GM12878 (cell line): ENCODE measurements around the gene POFUT2. TPM values are rescaled to one million over a fixed set of nuclear protein-coding genes. Genes with fewer than 3 reads are reported as not detected.

Experiments used
- ATAC-seq: fragments of 200-7000 bp; cut with Tn5 transposase; 3 replicates; pipeline ENCODE4 v1.9.1; 2020; ENCODE audit warnings: mild to moderate bottlenecking, moderate library complexity
- BruUV-seq: library from RNA; stranded (reverse); fragments of 400-500 nt; replicated peaks from 2 replicates; lab custom pipeline; 2021; lab: Mats Ljungman, UMichigan
- CTCF ChIA-PET: fragments of 300-600 bp; sonication (Branson Sonifier 250); formaldehyde crosslinking; extraction: SDS; loops from one replicate; lab custom pipeline; 2021; ENCODE audit warnings: inconsistent platforms; lab: Yijun Ruan, JAX
- POLR2A ChIA-PET: fragments of 350-600 bp; formaldehyde crosslinking; extraction: SDS; loops from one replicate; lab custom pipeline; 2021; ENCODE audit warnings: inconsistent platforms; lab: Charles Lee
- RAD21 ChIA-PET: fragments of 300-600 bp; sonication (Branson Sonifier 250); formaldehyde crosslinking; loops from one replicate; lab custom pipeline; 2023; ENCODE audit warnings: antibody characterized with exemption; ENCODE audit not compliant: unreplicated experiment; lab: Charles Lee
- SMC1A ChIA-PET: fragments of 300-600 bp; sonication (Branson Sonifier 250); formaldehyde crosslinking; loops from one replicate; lab custom pipeline; 2023; ENCODE audit not compliant: unreplicated experiment, uncharacterized antibody; lab: Charles Lee
- DNase-seq: peaks from one replicate; pipeline ENCODE4 v3.0.0-alpha.2; 2011; ENCODE audit warnings: low read depth, low spot score
- FAIRE-seq: peaks from 3 replicates; lab custom pipeline; 2011; peaks lifted over from hg19 to GRCh38; lab: Jason Lieb, UNC
- H2AFZ ChIP-seq: 2 replicates; pipeline ENCODE4 v1.6.0; 2011; ENCODE audit warnings: low read depth, low read length, control low read depth; ENCODE audit not compliant: control insufficient read depth
- H3K27ac ChIP-seq: 2 replicates; pipeline ENCODE4 v1.5.1; 2011; ENCODE audit warnings: control low read depth; ENCODE audit not compliant: control insufficient read depth, insufficient read depth
- H3K27me3 ChIP-seq, 2 experiments: replicated peaks in 1 of 2; 2 replicates each; pipeline versions ENCODE4 v1.6.0 to v1.6.1; 2011; ENCODE audit warnings: low read length in 1 of 2; ENCODE audit not compliant: control insufficient read depth in 2 of 2, insufficient read depth in 2 of 2
- H3K36me3 ChIP-seq, 2 experiments: 2 replicates each; pipeline ENCODE4 v1.5.1; 2011; ENCODE audit warnings: low read length in 1 of 2; ENCODE audit not compliant: control insufficient read depth in 2 of 2, insufficient read depth in 2 of 2
- H3K4me1 ChIP-seq: 2 replicates; pipeline ENCODE4 v1.6.1; 2011; ENCODE audit warnings: mild to moderate bottlenecking, low read length, moderate library complexity, mixed read lengths; ENCODE audit not compliant: control insufficient read depth, insufficient read depth
- H3K4me2 ChIP-seq: 2 replicates; pipeline ENCODE4 v1.6.0; 2011; ENCODE audit warnings: control low read depth; ENCODE audit not compliant: control insufficient read depth, insufficient read depth
- H3K4me3 ChIP-seq: fragments of 200-600 bp; sonication (generic); 2 replicates; pipeline ENCODE4 v1.5.1; 2016
- H3K79me2 ChIP-seq: 2 replicates; pipeline ENCODE4 v1.6.0; 2011; ENCODE audit warnings: low read length; ENCODE audit not compliant: control insufficient read depth, insufficient read depth
- H3K9ac ChIP-seq: 2 replicates; pipeline ENCODE4 v1.8.0; 2011; ENCODE audit warnings: low read length, control low read depth, mixed read lengths; ENCODE audit not compliant: control insufficient read depth, insufficient read depth
- H3K9me3 ChIP-seq: replicated peaks from 3 replicates; pipeline ENCODE4 v1.5.1; 2011; ENCODE audit warnings: mild to moderate bottlenecking, low read length; ENCODE audit not compliant: control insufficient read depth, insufficient read depth
- H4K20me1 ChIP-seq: 2 replicates; pipeline ENCODE4 v1.6.0; 2011; ENCODE audit not compliant: control insufficient read depth, insufficient read depth
- ATF7 ChIP-seq: fragments of 450-650 bp; IDR thresholded peaks from 2 replicates; pipeline ENCODE4 v1.6.1; 2016; ENCODE audit warnings: low read depth, mild to moderate bottlenecking
- CBFB ChIP-seq: IDR thresholded peaks from 2 replicates; pipeline ENCODE4 v1.6.1; 2016; ENCODE audit warnings: antibody characterized with exemption, low read depth
- EP300 ChIP-seq, 2 experiments: fragments of 150-350 bp in 1 of 2; IDR thresholded peaks; 2 replicates each; pipeline ENCODE4 v1.6.1; 2011 to 2012; ENCODE audit warnings: low read depth in 2 of 2, low read length in 2 of 2, borderline replicate concordance in 1 of 2, improper control_type of control experiment in 1 of 2, inconsistent platforms in 1 of 2; ENCODE audit not compliant: control insufficient read depth in 1 of 2
- FOS ChIP-seq: IDR thresholded peaks from 3 replicates; pipeline ENCODE4 v1.6.1; 2011; ENCODE audit warnings: borderline replicate concordance; ENCODE audit not compliant: insufficient read length; ENCODE audit errors: extremely low read depth
- MEF2A ChIP-seq: IDR thresholded peaks from 2 replicates; pipeline ENCODE4 v1.6.1; 2011; ENCODE audit warnings: low read depth, mild to moderate bottlenecking, low read length, moderate library complexity; ENCODE audit not compliant: insufficient read depth
- MEF2B ChIP-seq: fragments of 450-650 bp; IDR thresholded peaks from 2 replicates; pipeline ENCODE4 v1.6.1; 2018; ENCODE audit warnings: mild to moderate bottlenecking, moderate library complexity; ENCODE audit not compliant: partially characterized antibody, poor library complexity, severe bottlenecking
- MYB ChIP-seq: fragments of 150-350 bp; IDR thresholded peaks from 2 replicates; pipeline ENCODE4 v1.6.1; 2014; ENCODE audit warnings: mild to moderate bottlenecking, low read depth, low read length, borderline replicate concordance
- NR2F1 ChIP-seq: fragments of 450-650 bp; conservative IDR thresholded peaks from 2 replicates; pipeline ENCODE4 v1.6.1; 2017; ENCODE audit warnings: mild to moderate bottlenecking
- RELA ChIP-seq: fragments of 450-650 bp; IDR thresholded peaks from 2 replicates; pipeline ENCODE4 v1.8.0; 2014; ENCODE audit warnings: borderline replicate concordance; ENCODE audit not compliant: partially characterized antibody
- RUNX3 ChIP-seq: IDR thresholded peaks from 2 replicates; pipeline ENCODE4 v1.6.1; 2012; ENCODE audit warnings: low read length, inconsistent platforms
- SMC3 ChIP-seq: IDR thresholded peaks from 2 replicates; pipeline ENCODE4 v1.6.1; 2011; ENCODE audit warnings: low read length, improper control_type of control experiment, borderline replicate concordance
- ZSCAN29 ChIP-seq: fragments of 450-650 bp; IDR thresholded peaks from 2 replicates; pipeline ENCODE4 v1.6.1; 2017; ENCODE audit warnings: mild to moderate bottlenecking, moderate library complexity
- WGBS: methylation state at CpG from one replicate; pipeline ENCODE4 v1.1.6; 2016; ENCODE audit warnings: low lambda C conversion rate; ENCODE audit not compliant: insufficient replicate concordance, insufficient coverage; ENCODE audit errors: missing lambda C conversion rate; 5-methylcytosine and 5-hydroxymethylcytosine counted together
- in situ Hi-C: fragments of 300-500 bp; cut with MboI; formaldehyde crosslinking; loops from 9 replicates; pipeline ENCODE4 v1.14.3; 2018; ENCODE audit warnings: mixed read lengths
- intact Hi-C: fragments of 100-400 bp; cut with micrococcal nuclease; formaldehyde crosslinking; loops from one replicate; pipeline ENCODE4 v1.14.2; 2022; ENCODE audit not compliant: unreplicated experiment
- polyA plus RNA-seq, 11 experiments: library from polyadenylated mRNA; depleted of rRNA in 4 of 11; unstranded in 6 of 11; stranded (reverse) in 5 of 11; fragments of >200 nt; fragmentation: Nextera tagmentation in 4 of 11; fragmentation: Illumina TruSeq in 1 of 11; extraction: Ambion mirVana in 4 of 11; extraction: Trizol in 1 of 11; gene quantifications; 1 replicate in 1 of 11; 2 replicates in 10 of 11; pipeline versions ENCODE4 v1.2.1 to v1.2.3, GENCODE V29; 2011 to 2016; ENCODE audit warnings: inconsistent platforms in 2 of 11, missing spikeins in 2 of 11, low read depth in 1 of 11
- total RNA-seq, 4 experiments: library from RNA; depleted of rRNA in 3 of 4; stranded (reverse); fragments of >200 nt in 3 of 4; fragmentation: Illumina TruSeq in 1 of 4; extraction: Trizol in 1 of 4; gene quantifications; 2 replicates each; pipeline versions ENCODE4 v1.2.1 to v1.2.3, GENCODE V29; 2013 to 2021
- TF ChIP-seq, protein P1 (sequence below): IDR thresholded peaks from 2 replicates; pipeline ENCODE4 v1.6.1; 2012; ENCODE audit warnings: mild to moderate bottlenecking, low read depth, low read length
- TF ChIP-seq, protein P2 (sequence below): IDR thresholded peaks from 2 replicates; pipeline ENCODE4 v1.6.1; 2012; ENCODE audit warnings: improper control_type of control experiment, low read depth, low read length; ENCODE audit not compliant: insufficient replicate concordance

The POFUT2 gene
- total and polyA plus RNA-seq, 10 of the 15 experiments (the other 5 are each of a cell fraction or from before 2014, with no cell fraction given): 1.2 to 15.1 (median 6.8) TPM

DNA sequence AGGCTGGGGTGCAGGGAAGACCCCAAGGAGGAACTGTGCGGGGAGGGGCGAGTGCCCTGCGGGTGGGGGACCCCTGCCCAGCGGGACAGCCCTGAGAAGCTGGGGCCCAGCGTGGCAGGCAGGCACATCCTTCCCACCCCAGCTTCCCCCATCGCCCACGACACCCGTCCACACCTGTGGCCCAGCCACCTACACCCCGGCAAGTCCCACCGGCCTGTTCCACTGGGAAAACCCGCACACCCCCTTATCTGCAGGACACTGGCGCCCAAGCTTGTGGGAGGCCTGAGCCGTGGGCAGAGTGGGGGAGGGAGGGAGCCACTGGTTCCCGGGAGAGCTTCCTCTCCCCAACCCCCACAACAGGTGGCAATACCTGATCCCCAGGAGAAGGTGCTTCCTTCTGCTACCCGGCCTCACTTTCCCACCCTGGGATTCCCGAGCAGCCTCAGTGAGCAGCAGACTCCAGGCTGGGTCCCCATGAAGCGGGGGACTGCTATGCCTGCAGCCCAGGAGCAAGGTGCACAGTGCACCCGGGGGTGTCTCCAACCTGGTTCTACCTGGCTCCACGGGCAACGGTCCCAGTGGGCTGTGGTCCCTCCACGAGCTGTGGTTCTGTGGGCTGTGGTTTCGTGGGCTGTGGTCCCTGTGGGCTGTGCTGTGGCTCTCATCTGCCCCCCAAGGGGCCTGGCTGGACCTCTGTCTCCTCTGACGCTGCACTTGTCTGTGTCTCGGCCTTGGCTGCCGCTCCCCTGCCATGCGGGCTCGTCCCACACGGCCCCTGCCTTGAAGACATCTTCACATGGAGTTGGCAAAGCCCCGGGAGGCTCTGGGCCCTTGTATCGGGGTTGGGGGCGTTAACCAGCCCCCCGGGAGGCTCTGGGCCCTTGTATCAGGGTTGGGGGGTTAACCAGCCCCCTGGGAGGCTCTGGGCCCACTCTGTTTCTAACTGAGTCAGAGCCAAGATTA lies 37.8 kb upstream of the POFUT2 start:
- H3K27ac ChIP-seq: no peak overlapping the region
- ATAC-seq (peak; percentile 59), DNase-seq (no peak), FAIRE-seq (no peak)
- CTCF ChIA-PET: no interaction called here
- no peaks in the 10 kb centered on the region for H3K79me2 ChIP-seq
- RAD21 ChIA-PET: no interaction called here
- H3K27me3 ChIP-seq: peaks cover under 1 to 1% of the 10 kb centered on the region in 2 experiments; a peak in 1 of 4 replicates
- in situ Hi-C loops: no loop called here
- WGBS: 2% methylated on average over 32 of the region's 32 CpGs
- intact Hi-C loops: no loop called here
- no TSS peak for BruUV-seq
- H3K9ac ChIP-seq: no peak overlapping the region
- no peak overlapping the region for H3K4me3 ChIP-seq
- POLR2A ChIA-PET: no interaction called here
- no peaks in the 10 kb centered on the region for H3K9me3 ChIP-seq
- no peak overlapping the region; the same call in 1 of the 2 replicates for H2AFZ ChIP-seq
- H3K4me1 ChIP-seq: peaks cover 21% of the 10 kb centered on the region
- SMC1A ChIA-PET: no interaction called here
- no peaks in the 10 kb centered on the region for H3K36me3 ChIP-seq
- no peaks in the 10 kb centered on the region for H4K20me1 ChIP-seq
- no peak overlapping the region for H3K4me2 ChIP-seq
- TF ChIP-seq MEF2A (no peak), ATF7 (no peak), RELA (no peak), NR2F1 (0 out of 2 replicates have a peak, but pooled peaks have one; percentile 23), FOS (no peak), EP300 (IDR thresholded peaks at IDR 0.05; ENCODE audit: borderline replicate concordance in 1 of 2, control insufficient read depth in 1 of 2, low read depth in 2 of 2, low read length in 2 of 2) (no peak), ZSCAN29 (no peak), MEF2B (peak; percentile 52), SMC3 (no peak), CBFB (peak; percentile 71; the same call in 1 of the 2 replicates), RUNX3 (peak; percentile 57), MYB (no peak)
- TF ChIP-seq, protein P1, sequence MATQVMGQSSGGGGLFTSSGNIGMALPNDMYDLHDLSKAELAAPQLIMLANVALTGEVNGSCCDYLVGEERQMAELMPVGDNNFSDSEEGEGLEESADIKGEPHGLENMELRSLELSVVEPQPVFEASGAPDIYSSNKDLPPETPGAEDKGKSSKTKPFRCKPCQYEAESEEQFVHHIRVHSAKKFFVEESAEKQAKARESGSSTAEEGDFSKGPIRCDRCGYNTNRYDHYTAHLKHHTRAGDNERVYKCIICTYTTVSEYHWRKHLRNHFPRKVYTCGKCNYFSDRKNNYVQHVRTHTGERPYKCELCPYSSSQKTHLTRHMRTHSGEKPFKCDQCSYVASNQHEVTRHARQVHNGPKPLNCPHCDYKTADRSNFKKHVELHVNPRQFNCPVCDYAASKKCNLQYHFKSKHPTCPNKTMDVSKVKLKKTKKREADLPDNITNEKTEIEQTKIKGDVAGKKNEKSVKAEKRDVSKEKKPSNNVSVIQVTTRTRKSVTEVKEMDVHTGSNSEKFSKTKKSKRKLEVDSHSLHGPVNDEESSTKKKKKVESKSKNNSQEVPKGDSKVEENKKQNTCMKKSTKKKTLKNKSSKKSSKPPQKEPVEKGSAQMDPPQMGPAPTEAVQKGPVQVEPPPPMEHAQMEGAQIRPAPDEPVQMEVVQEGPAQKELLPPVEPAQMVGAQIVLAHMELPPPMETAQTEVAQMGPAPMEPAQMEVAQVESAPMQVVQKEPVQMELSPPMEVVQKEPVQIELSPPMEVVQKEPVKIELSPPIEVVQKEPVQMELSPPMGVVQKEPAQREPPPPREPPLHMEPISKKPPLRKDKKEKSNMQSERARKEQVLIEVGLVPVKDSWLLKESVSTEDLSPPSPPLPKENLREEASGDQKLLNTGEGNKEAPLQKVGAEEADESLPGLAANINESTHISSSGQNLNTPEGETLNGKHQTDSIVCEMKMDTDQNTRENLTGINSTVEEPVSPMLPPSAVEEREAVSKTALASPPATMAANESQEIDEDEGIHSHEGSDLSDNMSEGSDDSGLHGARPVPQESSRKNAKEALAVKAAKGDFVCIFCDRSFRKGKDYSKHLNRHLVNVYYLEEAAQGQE: no peak
- TF ChIP-seq, protein P2, sequence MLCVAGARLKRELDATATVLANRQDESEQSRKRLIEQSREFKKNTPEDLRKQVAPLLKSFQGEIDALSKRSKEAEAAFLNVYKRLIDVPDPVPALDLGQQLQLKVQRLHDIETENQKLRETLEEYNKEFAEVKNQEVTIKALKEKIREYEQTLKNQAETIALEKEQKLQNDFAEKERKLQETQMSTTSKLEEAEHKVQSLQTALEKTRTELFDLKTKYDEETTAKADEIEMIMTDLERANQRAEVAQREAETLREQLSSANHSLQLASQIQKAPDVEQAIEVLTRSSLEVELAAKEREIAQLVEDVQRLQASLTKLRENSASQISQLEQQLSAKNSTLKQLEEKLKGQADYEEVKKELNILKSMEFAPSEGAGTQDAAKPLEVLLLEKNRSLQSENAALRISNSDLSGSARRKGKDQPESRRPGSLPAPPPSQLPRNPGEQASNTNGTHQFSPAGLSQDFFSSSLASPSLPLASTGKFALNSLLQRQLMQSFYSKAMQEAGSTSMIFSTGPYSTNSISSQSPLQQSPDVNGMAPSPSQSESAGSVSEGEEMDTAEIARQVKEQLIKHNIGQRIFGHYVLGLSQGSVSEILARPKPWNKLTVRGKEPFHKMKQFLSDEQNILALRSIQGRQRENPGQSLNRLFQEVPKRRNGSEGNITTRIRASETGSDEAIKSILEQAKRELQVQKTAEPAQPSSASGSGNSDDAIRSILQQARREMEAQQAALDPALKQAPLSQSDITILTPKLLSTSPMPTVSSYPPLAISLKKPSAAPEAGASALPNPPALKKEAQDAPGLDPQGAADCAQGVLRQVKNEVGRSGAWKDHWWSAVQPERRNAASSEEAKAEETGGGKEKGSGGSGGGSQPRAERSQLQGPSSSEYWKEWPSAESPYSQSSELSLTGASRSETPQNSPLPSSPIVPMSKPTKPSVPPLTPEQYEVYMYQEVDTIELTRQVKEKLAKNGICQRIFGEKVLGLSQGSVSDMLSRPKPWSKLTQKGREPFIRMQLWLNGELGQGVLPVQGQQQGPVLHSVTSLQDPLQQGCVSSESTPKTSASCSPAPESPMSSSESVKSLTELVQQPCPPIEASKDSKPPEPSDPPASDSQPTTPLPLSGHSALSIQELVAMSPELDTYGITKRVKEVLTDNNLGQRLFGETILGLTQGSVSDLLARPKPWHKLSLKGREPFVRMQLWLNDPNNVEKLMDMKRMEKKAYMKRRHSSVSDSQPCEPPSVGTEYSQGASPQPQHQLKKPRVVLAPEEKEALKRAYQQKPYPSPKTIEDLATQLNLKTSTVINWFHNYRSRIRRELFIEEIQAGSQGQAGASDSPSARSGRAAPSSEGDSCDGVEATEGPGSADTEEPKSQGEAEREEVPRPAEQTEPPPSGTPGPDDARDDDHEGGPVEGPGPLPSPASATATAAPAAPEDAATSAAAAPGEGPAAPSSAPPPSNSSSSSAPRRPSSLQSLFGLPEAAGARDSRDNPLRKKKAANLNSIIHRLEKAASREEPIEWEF: no peak
